ENCODE measurements around the gene PPP1R26. TPM values are rescaled to one million over a fixed set of nuclear protein-coding genes. Genes with fewer than 3 reads are reported as not detected.
A peak's percentile ranks its signal among the peaks of the same experiment; 100 is the strongest.

Gene PPP1R26
- total and polyA plus RNA-seq, 2 of the 13 experiments (the other 11 are each of a cell fraction or from before 2014, with no cell fraction given), result 8.6 to 11.6 TPM

DNA sequence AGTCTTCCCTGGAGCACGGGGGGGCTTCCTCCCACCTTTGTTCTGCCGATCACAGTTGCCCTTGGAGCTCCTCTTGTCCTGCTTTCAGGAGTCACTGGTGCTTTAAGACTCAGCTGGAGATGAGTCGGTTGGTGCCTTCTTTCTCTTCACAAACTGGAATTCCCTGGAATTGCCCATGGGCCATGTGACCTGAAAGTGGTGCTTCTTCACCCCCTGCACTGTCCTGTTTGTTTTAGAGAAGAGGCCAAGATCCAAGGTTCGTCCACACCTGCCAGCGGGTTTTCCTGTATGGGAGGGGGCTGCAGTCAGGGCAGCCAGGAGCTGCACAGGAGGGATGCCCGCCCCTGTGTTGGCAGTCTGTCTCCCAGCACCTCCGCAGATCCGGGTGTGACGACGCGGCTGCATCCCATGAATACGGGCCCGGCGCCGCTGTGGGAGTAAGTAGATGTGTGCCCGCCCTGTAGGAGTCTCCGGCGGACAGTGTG, 11.4 kb downstream of the PPP1R26 start (continued):
- TF ChIP-seq, protein P1, sequence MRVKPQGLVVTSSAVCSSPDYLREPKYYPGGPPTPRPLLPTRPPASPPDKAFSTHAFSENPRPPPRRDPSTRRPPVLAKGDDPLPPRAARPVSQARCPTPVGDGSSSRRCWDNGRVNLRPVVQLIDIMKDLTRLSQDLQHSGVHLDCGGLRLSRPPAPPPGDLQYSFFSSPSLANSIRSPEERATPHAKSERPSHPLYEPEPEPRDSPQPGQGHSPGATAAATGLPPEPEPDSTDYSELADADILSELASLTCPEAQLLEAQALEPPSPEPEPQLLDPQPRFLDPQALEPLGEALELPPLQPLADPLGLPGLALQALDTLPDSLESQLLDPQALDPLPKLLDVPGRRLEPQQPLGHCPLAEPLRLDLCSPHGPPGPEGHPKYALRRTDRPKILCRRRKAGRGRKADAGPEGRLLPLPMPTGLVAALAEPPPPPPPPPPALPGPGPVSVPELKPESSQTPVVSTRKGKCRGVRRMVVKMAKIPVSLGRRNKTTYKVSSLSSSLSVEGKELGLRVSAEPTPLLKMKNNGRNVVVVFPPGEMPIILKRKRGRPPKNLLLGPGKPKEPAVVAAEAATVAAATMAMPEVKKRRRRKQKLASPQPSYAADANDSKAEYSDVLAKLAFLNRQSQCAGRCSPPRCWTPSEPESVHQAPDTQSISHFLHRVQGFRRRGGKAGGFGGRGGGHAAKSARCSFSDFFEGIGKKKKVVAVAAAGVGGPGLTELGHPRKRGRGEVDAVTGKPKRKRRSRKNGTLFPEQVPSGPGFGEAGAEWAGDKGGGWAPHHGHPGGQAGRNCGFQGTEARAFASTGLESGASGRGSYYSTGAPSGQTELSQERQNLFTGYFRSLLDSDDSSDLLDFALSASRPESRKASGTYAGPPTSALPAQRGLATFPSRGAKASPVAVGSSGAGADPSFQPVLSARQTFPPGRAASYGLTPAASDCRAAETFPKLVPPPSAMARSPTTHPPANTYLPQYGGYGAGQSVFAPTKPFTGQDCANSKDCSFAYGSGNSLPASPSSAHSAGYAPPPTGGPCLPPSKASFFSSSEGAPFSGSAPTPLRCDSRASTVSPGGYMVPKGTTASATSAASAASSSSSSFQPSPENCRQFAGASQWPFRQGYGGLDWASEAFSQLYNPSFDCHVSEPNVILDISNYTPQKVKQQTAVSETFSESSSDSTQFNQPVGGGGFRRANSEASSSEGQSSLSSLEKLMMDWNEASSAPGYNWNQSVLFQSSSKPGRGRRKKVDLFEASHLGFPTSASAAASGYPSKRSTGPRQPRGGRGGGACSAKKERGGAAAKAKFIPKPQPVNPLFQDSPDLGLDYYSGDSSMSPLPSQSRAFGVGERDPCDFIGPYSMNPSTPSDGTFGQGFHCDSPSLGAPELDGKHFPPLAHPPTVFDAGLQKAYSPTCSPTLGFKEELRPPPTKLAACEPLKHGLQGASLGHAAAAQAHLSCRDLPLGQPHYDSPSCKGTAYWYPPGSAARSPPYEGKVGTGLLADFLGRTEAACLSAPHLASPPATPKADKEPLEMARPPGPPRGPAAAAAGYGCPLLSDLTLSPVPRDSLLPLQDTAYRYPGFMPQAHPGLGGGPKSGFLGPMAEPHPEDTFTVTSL (CRISPR knock-in tag; IDR thresholded peaks at IDR 0.05; ENCODE audit: borderline replicate concordance), result no peak; the same call in 1 of the 2 replicates
- TF ChIP-seq TOPORS (CRISPR knock-in tag; IDR thresholded peaks at IDR 0.05) (no peak), KDM4B (CRISPR knock-in tag; IDR thresholded peaks at IDR 0.05) (no peak), ZNF441 (CRISPR knock-in tag; IDR thresholded peaks at IDR 0.05; ENCODE audit: borderline replicate concordance) (no peak; the same call in 1 of the 2 replicates), BHLHE40 (IDR thresholded peaks at IDR 0.05; ENCODE audit: low read length) (no peak), ESRRA (CRISPR knock-in tag; IDR thresholded peaks at IDR 0.05; ENCODE audit: low read depth) (0 out of 2 replicates have a peak, but pooled peaks have one; percentile 29), MEF2D (CRISPR knock-in tag; IDR thresholded peaks at IDR 0.05) (peak; percentile 33; the same call in 1 of the 2 replicates), RBM22 (optimal IDR thresholded peaks at IDR 0.05; ENCODE audit: low read length) (peak; percentile 30), ZNF543 (CRISPR knock-in tag; IDR thresholded peaks at IDR 0.05) (no peak), NFIB (CRISPR knock-in tag; IDR thresholded peaks at IDR 0.05; ENCODE audit: borderline replicate concordance) (no peak), MYC (CRISPR knock-in tag; IDR thresholded peaks at IDR 0.05; ENCODE audit: borderline replicate concordance) (peak; percentile 62; the same call in 1 of the 2 replicates)
- TF ChIP-seq, protein P2, sequence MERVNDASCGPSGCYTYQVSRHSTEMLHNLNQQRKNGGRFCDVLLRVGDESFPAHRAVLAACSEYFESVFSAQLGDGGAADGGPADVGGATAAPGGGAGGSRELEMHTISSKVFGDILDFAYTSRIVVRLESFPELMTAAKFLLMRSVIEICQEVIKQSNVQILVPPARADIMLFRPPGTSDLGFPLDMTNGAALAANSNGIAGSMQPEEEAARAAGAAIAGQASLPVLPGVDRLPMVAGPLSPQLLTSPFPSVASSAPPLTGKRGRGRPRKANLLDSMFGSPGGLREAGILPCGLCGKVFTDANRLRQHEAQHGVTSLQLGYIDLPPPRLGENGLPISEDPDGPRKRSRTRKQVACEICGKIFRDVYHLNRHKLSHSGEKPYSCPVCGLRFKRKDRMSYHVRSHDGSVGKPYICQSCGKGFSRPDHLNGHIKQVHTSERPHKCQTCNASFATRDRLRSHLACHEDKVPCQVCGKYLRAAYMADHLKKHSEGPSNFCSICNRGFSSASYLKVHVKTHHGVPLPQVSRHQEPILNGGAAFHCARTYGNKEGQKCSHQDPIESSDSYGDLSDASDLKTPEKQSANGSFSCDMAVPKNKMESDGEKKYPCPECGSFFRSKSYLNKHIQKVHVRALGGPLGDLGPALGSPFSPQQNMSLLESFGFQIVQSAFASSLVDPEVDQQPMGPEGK (CRISPR knock-in tag; IDR thresholded peaks at IDR 0.05), result peak; percentile 90
- TF ChIP-seq, protein P3, sequence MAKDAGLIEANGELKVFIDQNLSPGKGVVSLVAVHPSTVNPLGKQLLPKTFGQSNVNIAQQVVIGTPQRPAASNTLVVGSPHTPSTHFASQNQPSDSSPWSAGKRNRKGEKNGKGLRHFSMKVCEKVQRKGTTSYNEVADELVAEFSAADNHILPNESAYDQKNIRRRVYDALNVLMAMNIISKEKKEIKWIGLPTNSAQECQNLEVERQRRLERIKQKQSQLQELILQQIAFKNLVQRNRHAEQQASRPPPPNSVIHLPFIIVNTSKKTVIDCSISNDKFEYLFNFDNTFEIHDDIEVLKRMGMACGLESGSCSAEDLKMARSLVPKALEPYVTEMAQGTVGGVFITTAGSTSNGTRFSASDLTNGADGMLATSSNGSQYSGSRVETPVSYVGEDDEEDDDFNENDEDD (CRISPR knock-in tag; IDR thresholded peaks at IDR 0.05; ENCODE audit: borderline replicate concordance), result no peak
- TF ChIP-seq, protein P4, sequence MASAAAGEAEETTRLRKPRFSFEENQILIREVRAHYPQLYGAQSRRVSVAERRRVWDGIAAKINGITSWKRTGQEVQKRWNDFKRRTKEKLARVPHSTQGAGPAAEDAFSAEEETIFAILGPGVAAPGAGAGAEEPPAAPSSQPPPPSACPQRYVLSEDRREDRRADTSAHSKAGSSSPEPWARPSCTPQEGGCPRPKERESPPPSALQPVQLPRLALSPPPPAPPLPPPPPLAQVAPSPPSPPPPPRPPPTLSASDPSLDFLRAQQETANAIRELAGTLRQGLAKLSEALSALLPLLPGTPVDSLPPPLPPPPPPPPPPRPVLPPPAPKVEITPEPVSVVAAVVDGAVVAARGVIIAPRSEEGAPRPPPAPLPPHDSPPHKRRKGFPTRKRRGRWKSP (CRISPR knock-in tag; IDR thresholded peaks at IDR 0.05), result no peak
- TF ChIP-seq, protein P5, sequence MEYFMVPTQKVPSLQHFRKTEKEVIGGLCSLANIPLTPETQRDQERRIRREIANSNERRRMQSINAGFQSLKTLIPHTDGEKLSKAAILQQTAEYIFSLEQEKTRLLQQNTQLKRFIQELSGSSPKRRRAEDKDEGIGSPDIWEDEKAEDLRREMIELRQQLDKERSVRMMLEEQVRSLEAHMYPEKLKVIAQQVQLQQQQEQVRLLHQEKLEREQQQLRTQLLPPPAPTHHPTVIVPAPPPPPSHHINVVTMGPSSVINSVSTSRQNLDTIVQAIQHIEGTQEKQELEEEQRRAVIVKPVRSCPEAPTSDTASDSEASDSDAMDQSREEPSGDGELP (IDR thresholded peaks at IDR 0.05; ENCODE audit: borderline replicate concordance, low read depth), result peak; percentile 58; the same call in 1 of the 2 replicates

Data from HepG2 (cell line).